Cardiac fibroblast (primary cell): ENCODE measurements around the gene AIF1.
A peak's percentile ranks its signal among the peaks of the same experiment; 100 is the strongest.

ENCODE experiments used
- DNase-seq, 2 donors: peaks; one replicate each; pipeline versions ENCODE4 v3.0.0 to v3.0.0-alpha.2; 2010; ENCODE audit warnings: low read depth in 2 of 2
- H3K4me3 ChIP-seq, 2 donors: replicated peaks in 1 of 2; 1 replicate in 1 of 2; 2 replicates in 1 of 2; pipeline ENCODE4 v1.5.1; 2011; ENCODE audit warnings: low read depth in 2 of 2, low read length in 2 of 2, mild to moderate bottlenecking in 2 of 2, moderate library complexity in 1 of 2
- CTCF ChIP-seq: IDR thresholded peaks from one replicate; pipeline ENCODE4 v1.5.1; 2011; ENCODE audit warnings: low read depth, mild to moderate bottlenecking, low read length, inconsistent platforms

AIF1 gene

GRCh38 chr6:31621991-31622390 is 7.0 kb downstream of the AIF1 start:
- no peak for TF ChIP-seq CTCF
- H3K4me3 ChIP-seq, result peak overlapping the region; percentile 90 to 92
- DNase-seq, result no peak

- no peak for DNase-seq
- peak overlapping the region in 1 of 2 donors; percentile 92 for H3K4me3 ChIP-seq
Observed at GRCh38 chr6:31622684-31623091, 7.7 kb downstream of the AIF1 start.

GRCh38 chr6:31624070-31624469 is 9.0 kb downstream of the AIF1 start:
- no peak for DNase-seq
- TF ChIP-seq CTCF, result no peak
- H3K4me3 ChIP-seq, result no peak overlapping the region

More at GRCh38 chr6:31622684-31623091, 7.7 kb downstream of the AIF1 start:
- TF ChIP-seq CTCF, result no peak

GRCh38 chr6:31626952-31627351 is 11.9 kb downstream of the AIF1 start:
- TF ChIP-seq CTCF, result no peak
- no peak overlapping the region for H3K4me3 ChIP-seq
- DNase-seq, result no peak

DNA sequence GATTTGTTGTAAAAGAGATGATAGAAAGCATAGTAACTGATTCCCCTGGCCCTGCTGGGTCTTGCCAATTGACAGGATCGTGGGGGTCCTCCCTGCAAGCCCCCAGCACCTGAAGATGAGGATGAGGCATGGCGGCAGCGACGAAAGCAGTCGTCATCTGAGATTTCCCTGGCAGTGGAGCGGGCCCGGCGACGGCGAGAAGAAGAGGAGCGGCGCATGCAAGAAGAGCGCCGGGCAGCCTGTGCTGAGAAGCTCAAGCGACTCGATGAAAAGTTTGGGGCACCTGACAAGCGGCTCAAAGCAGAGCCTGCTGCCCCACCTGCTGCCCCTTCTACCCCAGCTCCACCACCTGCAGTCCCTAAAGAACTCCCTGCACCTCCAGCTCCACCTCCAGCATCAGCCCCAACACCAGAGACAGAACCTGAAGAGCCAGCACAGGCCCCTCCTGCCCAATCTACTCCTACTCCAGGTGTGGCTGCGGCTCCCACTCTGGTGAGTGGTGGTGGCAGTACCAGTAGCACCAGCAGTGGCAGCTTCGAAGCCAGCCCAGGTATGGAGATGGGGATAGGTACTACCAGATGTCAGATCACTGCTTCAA is 12.8 kb downstream of the AIF1 start:
- no peak for TF ChIP-seq CTCF
- no peak overlapping the region for H3K4me3 ChIP-seq
- DNase-seq, result no peak

DNA sequence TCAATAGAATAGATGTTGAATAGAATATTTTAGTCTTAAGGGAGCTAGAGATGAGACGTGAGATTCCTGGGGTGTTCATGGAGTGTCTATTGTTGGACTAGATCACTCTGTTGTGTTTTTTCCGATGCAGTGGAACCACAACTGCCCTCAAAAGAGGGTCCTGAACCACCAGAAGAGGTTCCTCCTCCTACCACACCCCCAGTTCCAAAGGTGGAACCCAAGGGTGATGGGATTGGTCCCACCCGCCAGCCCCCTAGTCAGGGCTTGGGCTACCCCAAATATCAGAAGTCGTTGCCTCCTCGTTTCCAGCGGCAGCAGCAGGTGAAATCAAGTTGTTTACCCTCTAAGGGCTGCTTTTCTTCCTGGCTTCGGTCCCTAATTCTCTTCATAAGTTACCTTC is 14.0 kb downstream of the AIF1 start:
- H3K4me3 ChIP-seq, result no peak overlapping the region
- DNase-seq, result no peak
- no peak for TF ChIP-seq CTCF

GRCh38 chr6:31630177-31630934 is 15.3 kb downstream of the AIF1 start:
- no peak for DNase-seq
- H3K4me3 ChIP-seq, result no peak overlapping the region
- TF ChIP-seq CTCF, result no peak
